ENCODE results near the gene PAK5.

DNA sequence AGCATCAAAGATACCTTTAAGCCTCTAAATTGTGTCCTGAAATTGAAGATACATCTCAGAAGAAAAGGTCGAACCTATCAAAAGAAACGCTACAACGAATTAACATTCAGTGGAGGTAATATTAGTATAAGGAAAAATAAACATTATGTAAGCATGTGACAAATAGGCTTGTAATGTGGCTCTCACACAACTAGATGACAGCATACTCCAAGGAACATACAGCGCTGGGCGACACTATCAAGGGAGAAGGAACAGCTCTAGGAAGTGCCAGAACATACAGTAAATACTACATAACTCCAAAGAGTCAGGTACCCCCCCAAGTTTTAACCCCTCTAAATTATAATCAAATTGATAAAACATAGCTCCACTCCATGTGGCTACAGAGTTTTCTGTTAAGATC lies 220.9 kb downstream of the PAK5 start:
- TF ChIP-seq GATA2 (IDR thresholded peaks at IDR 0.05; ENCODE audit: low read depth, low read length): no peak
- no peak for TF ChIP-seq GATA3 (IDR thresholded peaks at IDR 0.05; ENCODE audit: low read depth, low read length)

Measured in SH-SY5Y (cell line).